CD4-positive, alpha-beta T cell treated with Interleukin-6 for 4 hours (primary cell): Measurements from ENCODE around the gene RUNX3.

Experiments used
- DNase-seq: peaks from one replicate; pipeline ENCODE4 v3.0.0-alpha.2; 2020; ENCODE audit warnings: mixed read lengths

RUNX3 gene

DNA sequence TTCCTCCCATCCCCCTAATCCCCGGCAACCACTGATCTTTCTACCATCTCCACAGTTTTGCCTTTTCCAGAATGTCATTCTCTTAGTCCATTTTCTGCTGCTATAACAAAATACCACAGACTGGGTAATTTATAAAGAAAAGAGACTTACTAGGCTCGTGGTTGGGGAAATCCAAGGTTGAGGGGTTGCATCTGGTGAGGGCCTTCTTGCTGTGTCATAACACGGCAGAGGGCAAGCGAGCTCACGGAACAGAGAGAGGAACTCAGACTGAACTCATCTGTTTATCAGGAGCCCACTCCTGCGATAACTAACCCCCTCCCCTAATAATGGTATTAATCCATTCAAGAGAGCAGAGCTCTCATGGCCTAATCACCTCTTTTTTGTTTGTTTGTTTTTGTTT, 52.0 kb downstream of the RUNX3 start:
- DNase-seq, result no peak

DNA sequence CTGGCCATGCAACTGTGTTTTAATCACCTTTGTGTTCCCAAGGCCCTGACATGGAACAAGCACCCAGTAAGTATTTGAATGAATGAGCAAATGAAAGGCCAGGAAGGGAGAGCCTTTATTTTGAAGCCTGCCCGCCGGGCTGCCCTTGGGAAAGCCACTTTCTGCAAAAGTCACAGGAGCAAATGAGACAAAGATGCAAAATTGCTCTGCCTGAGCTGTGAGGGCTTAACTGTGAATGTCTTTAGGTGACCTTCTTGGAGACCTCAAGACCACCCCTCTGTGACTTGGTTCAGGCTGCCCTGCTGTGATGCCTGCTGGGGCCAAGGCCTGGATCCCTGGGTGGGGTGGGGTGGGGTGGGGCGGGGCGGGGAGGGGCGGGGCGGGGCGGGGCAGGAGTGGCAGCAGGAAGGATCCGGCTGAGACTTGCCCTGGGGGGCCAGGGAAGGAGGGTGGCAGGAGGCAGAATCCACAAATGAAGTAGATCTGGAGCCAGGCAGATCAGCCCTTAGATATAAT, 54.0 kb downstream of the RUNX3 start:
- DNase-seq, result no peak

GRCh38 chr1:24875257-24875656, 54.8 kb downstream of the RUNX3 start:
- DNase-seq, result no peak

DNA sequence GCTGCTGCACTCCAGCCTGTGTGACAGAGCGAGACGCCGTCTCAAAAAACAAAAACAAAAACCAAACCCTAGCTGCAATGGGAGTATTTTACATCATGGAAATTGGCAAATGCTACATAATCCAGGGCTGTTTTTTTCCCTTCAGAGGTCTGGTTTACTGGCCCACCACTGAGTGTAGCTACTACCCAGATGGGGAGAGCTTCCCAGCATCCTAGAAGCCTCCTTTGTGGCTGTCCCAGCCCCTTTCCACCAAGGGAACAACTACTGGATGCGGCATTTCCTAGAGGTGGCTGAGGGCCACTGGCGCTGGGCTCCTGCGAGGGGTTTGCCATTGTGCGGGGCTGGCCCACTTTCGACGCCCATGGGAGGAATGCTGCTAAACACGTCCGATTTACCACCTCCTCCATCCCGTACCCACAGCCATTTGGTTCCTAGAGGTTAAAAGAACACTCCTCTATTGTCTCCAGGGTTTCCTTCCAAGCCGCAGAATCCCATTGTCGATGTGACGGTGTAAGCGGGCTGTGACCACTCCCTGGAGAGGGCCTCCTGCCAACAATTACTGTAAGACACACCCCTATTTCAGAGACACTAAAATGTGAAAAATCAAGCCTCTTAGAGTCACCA, 55.4 kb downstream of the RUNX3 start:
- DNase-seq, result no peak

GRCh38 chr1:24874056-24874455, 56.0 kb downstream of the RUNX3 start:
- DNase-seq, result no peak

- no peak for DNase-seq
Measured at GRCh38 chr1:24873148-24873547, 56.9 kb downstream of the RUNX3 start.

DNA sequence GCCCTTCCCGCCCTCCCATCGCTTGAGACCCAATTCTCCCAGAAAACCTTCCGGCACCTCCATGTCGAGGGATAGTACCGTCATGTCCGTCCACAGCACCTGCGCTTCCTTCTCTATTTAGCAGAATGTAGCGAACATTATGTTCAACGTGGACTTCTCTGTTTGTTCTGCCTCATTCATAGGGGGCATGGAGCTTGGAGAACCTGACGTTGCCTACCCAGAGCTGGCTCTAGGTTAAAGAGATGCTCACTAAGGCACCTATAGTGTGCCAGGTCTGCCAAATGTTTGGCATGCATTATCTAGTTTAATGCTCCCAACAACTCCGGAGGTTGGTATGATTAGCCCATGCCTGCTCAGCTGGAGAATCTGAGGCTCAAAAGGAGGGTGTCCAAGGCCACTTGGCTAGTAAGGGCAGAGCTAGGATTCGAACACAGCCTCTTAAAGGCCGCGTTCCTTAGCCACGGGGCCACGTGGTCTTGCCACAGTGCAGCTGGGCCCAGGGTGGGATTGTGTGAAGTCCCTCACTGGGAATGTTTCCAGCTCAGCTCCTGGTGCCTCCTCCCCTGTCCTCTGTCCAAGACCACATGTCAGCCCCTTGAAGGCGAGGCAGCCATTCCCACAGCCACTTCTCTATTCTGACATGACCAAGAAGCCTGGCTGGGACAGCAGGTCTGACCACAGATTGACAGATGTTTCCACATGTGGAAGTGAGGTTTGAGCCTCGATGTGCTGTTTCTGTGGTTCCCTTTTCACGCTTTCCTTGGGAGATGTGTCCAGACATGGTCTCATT, 57.8 kb downstream of the RUNX3 start:
- no peak for DNase-seq

DNA sequence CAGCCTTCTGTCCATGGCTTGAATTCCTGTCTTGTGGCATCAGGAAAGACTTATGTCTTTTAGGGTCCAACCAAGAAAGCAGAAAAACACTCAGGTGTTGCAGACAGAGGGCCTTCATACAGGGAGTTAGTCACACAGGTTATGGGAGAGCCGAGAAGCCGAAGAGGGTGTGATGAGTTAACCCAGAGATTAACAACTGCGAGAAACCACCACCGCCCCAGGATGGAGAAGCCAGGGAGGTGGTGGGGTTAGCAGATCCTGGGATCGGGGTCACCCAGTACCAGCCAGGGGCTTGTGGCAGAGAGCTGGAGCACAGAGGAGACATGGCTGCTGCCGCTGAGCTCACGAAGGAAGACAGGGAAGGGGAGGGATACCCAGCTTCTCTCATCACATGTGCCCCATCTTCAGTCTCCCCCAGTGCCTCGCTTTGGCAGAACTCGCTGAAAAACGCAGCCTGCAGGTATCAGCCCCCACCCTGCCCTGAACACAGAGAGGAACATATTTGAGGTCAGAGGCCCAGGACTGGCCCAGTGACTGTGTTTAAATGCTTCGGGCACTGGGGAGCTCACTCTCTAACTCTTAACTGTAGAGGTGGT, 58.7 kb downstream of the RUNX3 start:
- DNase-seq, result no peak

- peak; percentile 41 for DNase-seq
Measured at GRCh38 chr1:24870551-24871195, 59.4 kb downstream of the RUNX3 start.

DNA sequence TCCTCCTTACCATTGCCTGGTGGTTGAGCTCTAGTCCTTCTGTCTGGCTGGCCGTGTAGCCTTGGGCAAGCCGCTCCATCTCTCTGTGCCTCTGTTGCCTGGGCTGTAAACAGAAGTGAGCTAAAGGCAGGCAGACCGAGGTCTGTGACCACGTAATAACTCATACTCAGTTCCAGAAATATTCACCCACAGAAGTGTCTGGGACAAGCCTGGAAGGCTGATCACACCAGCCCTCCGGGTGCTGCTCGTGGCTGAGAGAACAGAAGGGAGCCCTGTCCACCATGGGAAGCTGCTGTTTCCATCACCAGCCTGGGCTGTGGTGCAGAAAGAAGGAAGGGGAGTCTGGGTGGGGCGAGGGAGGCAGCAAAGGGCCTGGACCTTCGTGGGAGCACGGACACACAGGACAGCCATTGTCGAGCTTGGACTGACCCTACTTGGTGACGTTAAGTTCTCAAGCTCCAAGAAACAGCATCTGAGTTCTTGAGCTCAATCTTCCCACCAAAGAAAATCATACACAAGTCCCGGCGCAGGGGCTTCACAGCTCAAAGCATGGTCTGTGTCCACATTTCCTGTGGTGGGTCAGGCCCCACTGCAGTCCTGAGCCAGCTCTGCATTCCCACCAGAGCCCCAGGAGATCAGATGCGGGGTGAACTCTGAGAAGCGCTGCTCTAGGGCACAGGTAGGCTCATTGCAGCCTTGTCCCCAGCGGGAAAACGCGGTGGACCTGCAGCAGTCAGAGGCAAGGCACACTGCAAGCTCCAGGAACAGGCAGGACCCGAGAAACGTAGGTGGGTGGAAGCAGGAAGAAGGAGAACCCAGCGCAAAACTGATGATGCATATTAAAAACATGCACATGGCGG, 61.8 kb downstream of the RUNX3 start:
- no peak for DNase-seq

DNA sequence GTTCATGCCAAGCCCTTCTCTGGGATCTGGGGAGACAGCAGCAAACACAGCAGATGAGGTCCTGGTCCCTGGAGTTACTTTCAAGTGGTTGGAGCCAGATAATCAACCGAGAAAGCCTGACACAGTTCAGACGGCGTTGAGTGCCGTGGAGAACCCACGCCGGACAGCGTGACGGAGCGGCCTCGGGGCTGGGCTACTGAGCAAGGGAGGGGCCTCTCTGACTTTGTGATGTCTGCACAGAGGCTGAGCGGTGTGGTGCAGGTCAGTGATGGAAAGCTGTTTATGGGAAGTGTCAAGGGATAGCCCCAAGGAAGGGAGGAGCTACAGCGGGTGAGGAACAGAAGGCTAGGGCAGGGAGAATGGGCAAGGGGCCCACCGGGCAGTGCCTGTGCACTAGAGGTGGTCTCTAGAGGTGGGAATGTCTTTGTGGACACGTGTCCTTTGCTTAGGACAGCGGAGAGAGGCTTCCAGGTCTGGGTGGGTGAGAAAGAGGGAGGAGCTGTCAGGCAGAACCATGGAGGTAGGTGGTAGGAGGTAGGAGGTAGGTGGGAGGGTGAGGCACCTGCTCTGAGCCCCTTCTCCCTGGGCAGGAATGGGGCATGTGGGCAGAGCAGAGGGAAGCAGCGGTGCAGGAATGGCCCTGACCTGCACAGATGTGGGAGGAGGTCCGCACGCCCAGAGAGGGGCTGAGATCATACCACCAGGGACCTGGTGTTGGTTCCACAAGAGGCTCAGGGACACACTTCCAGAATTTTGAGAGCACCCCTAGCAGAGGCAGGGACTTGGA, 62.8 kb downstream of the RUNX3 start:
- DNase-seq, result no peak

- no peak for DNase-seq
Measured at GRCh38 chr1:24866211-24867083, 63.6 kb downstream of the RUNX3 start.

GRCh38 chr1:24865587-24865986, 64.5 kb downstream of the RUNX3 start:
- no peak for DNase-seq

DNA sequence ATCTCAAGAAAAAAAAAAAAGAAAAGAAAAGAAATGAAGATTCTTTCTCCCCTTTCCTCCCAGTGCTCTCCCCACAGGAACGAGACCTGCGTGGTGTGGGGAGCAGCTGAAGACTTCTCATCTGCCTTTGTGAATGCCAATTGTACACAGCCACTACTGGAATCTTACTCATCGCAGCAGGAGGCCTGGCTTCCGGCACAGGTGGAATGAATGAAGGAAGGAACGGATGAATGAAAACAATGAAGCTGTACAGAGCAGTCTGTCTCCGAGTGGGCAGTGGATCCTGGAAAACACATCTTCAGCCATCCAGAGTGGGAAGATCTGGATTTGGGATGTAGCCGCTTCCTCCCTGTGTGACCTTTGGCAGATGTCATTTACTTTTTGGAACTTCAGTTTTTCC, 64.9 kb downstream of the RUNX3 start:
- DNase-seq, result no peak

DNA sequence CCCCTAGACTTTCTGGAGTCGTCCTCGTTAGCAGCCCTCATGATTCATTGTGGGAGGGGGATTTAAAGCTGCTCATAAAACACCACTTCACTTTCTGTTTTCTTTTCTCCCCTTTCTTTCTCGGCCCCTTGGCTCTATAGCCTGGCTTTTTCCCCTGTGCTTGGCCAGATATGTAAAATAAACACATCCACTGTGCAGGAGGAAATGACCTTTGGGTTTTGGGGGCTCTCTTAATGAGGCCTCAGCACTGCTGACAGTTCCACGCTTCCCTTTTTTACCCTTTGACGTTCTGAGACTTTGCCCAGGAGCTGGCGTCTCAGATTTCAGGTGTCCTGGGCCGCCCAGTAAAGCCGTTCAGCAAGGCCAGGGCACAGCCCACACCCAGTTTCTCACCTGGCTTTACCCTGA, 65.7 kb downstream of the RUNX3 start:
- no peak for DNase-seq

GRCh38 chr1:24862775-24863483, 67.1 kb downstream of the RUNX3 start:
- DNase-seq, result no peak

DNA sequence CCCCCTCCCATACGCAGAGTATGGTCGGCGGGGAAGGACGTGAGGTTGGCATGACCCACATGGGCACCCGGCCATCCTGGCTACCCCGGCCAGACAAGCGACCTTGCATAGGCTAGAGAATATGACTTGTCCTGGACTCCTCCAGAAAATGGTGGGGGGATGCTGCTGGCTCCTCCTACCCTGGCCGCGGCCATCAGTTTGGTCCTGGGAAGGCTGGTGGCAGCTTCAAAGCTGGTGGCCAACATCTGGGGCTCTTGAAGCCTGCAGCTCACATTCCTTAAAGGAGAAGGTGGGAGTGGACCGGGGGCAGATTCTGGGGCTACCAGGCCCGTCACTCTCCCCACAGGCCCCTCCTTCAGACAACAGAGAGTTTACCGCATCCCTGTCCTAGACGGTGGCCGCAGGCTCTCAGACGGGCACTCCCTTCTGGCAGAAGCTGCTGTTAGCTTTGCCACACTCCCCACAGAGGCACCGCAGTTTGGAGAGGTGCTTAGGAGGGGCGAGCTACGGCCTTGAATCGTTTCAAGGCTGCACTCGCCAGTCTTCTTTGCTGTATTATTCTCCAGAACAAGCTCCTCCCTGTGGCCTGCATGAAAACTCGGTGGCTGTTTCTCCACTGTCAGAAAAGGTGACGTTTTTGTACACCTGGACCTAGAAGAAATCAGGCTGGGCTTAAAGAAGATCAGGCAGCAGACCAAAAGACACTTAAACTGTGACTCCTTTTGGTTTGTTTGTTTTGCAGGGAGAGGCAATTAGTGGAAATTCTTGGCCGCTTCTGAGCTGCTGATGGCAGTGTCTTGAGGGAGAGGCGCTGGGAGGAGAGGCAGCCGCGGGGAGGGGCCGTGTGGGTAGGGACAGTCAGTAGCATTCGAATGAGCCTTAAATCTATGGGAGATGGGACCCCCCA, 68.0 kb downstream of the RUNX3 start:
- no peak for DNase-seq

DNA sequence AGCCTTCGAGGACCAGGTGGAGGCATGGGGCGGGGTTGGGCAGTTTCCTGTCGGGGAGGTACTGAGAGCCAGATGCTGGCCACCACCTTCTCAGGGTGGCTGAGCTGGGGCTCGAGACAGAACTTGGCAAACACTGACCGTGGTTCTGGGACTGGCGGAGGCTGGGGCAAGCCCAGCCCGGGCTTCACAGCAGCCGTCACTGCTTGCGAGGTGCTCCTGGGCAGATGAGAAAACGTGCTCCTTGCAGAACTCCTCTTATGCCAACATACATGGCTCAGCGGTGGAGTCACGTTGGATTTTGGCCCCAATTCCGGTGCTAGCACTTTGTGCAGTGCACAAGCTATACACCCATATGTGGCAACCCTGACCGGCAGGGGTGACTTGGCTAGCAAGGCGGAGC, 69.2 kb downstream of the RUNX3 start:
- DNase-seq, result no peak
